GM12891 (cell line): ENCODE data around the gene CHMP2B.

Experiments
- PAX5 ChIP-seq: IDR thresholded peaks from 2 replicates; pipeline ENCODE4 v1.6.1; 2011; ENCODE audit warnings: low read length, moderate library complexity, mild to moderate bottlenecking; ENCODE audit not compliant: insufficient read depth, severe bottlenecking
- POLR2A ChIP-seq: IDR thresholded peaks from 2 replicates; pipeline ENCODE4 v1.6.1; 2011; ENCODE audit warnings: low read depth, low read length, control low read depth
- POLR2AphosphoS5 ChIP-seq: IDR thresholded peaks from 2 replicates; pipeline ENCODE4 v1.6.1; 2011; ENCODE audit warnings: low read depth, low read length, control low read depth
- POU2F2 ChIP-seq: IDR thresholded peaks from 2 replicates; pipeline ENCODE4 v1.6.1; 2011; ENCODE audit warnings: low read depth, mild to moderate bottlenecking, control low read depth, low read length, moderate library complexity
- SPI1 ChIP-seq: IDR thresholded peaks from 2 replicates; pipeline ENCODE4 v1.6.1; 2011; ENCODE audit warnings: low read depth, low read length, control low read depth
- TAF1 ChIP-seq: IDR thresholded peaks from 2 replicates; pipeline ENCODE4 v1.6.1; 2011; ENCODE audit warnings: low read depth, low read length, control low read depth

GRCh38 chr3:87229113-87229512 is 2.0 kb downstream of the CHMP2B start:
- TF ChIP-seq POLR2A (no peak), POLR2AphosphoS5 (no peak), TAF1 (no peak), POU2F2 (no peak), SPI1 (no peak), PAX5 (no peak)
